GM18520 (cell line): ENCODE data around the gene PHACTR4.
"Not testable (repeated sequence)": the region's sequence is repeated elsewhere in the genome, so short reads cannot be mapped to it uniquely, and the experiment has no call there.

Source experiments
- ATAC-seq: cut with Tn5 transposase; IDR thresholded peaks from one replicate; pipeline ENCODE4 v1.9.1; 2021; ENCODE audit not compliant: unreplicated experiment

The PHACTR4 gene

DNA sequence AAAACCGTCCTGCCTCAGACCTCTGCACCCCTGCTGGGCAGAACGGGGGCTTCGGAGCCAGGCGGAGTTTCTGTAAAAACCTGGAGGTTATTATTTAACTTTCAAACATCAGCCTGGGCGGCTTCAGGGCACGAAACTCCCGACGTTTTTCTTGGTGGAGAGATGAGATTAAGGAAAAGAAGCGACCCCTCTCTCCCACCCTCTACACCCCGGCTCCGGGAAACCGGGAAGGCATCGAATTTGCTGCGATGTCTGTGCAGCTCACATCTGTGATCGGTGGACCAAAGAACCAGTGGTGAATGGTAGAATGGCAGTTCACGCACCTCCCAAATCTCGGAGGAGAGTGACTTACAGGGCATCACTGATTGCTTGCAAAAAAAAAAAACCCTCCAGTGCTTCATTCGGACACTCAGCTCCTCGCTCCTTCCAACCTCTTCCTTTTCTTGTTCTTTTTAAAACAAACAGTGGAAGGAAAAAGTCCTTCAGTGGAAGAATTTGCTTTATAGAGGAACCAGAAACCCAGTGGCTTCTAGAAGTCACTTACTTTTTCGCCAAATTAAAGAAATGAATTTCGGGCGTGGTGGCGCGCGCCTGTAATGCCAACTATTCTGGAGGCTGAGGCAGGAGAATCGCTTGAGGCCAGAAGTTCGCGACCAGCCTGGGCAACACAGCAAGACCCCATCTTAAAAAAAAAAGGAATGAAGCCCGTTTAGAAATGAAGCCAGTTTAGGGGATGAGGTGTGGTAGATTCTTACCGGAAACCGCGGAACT, 884 bp downstream of the PHACTR4 start:
- no peak for ATAC-seq

DNA sequence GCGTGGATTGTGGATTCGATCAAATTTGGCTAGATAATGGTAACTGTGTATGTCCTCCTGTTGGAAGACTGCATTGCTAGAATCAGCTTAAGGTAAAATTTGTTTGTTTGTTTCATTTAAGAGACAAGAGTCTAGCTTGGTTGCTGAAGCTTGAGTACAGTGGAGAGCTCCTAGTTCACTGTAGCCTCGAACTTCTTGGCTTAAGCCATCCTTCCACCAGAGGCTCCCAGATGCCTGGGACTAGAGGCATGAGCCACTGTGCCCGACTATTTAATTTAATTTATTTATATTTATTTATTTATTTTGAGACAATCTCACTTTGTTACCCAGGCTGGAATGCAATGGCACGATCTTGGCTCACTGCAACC, 1.5 kb downstream of the PHACTR4 start:
- ATAC-seq: no peak

DNA sequence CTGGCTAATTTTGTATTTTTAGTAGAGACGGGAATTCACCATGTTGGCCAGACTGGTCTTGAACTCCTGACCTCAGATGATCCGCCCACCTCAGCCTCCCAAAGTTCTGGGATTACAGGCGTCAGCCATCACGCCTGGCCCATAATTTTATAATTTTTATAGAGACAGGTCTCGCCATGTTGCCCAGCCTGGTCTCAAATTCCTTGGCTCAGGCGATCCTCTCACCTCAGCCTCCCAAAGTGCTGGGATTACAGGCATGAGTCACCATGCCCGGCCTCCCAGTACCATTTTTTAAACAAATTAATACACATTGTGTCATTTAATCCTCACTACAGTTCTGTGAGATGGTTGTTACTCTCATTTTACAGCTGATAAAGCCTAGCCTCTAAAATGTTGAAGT, 3.9 kb downstream of the PHACTR4 start:
- ATAC-seq: not testable (repeated sequence)

DNA sequence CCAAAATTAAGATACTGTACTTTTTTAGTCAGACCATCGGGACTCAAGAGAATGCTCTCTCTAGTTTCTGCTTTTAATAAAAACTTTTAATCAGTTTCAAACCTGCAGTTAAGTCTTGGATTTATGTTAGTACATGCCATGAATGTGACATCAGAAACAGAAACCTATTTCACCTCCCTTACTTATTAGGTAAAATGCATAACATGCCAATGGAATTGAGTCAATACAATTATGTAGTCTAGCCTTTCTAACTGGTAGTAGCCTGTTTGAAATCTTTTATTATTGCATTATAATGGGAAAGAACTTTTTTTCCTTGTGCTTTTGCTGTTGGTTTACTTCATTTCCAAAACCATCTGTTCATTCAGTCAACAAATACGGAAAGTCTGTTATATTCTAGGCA, 4.8 kb downstream of the PHACTR4 start:
- ATAC-seq: no peak

DNA sequence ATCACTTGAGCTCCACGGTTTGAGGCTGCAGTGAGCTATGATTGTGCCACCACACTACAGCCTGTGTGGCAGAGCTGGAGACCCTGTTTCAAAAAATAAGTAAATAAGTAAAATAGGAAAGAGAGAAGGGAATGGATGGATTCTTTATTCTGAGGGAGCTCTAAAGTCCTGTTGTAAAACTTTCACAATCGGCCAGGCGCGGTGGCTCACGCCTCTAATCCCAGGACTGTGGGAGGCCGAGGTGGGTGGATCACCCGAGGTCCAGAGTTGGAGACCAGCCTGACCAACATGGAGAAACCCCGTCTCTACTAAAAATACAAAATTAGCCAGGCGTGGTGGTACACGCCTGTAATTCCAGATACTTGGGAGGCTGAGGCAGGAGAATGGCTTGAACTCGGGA, 6.1 kb downstream of the PHACTR4 start:
- ATAC-seq: not testable (repeated sequence)

DNA sequence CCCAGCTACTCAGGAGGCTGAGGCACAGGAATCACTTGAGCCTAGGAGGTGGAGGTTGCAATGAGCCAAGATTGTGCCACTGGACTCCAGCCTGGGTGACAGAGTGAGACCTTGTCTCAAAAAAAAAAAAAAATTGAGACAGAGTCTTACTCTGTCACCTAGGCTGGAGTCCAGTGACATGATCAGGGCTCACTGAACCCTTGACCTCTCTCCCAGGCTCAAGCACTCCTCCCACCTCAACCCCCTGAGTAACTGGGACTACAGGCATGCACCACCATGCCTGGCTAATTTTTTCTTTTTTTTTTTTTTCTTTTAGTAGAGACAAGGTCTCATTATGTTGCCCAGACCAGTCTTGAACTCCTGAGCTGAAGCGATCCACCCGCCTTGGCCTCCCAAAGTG, 6.7 kb downstream of the PHACTR4 start:
- ATAC-seq: not testable (repeated sequence)

DNA sequence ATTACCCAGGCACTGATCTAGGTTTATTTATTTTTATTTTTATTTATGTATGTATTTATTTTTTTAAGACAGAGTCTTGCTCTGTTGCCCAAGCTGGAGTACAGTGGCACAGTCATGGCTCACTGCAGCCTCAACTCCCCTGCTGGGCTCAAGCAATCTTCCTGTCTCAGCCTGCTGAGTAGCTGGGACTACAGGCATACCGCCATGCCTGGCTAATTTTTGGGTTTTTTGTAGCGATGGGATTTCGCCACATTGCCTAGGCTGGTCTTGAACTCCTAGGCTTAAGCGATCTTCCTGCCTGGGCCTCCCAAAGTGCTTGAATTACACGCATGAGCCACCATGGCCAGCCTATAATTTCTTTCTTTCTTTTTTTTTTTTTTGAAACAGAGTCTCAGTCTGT, 9.4 kb downstream of the PHACTR4 start:
- no peak for ATAC-seq

DNA sequence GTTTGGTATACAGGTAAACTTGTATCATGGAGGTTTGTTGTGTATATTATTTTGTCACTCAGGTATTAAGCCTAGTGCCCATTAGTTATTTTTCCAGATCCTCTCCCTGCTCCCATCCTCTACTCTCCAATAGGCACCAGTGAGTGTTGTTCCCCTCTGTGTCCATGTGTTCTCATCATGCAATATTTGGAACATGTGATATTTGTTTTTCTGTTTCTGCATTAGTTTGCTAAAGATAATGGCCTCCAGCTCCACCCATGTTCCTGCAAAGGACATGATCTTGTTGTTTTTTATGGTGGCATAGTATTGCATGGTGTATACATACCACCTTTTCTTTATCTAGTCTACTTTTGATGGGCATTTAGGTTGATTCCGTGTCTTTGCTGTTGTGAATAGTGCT, 10.9 kb downstream of the PHACTR4 start:
- ATAC-seq: no peak

DNA sequence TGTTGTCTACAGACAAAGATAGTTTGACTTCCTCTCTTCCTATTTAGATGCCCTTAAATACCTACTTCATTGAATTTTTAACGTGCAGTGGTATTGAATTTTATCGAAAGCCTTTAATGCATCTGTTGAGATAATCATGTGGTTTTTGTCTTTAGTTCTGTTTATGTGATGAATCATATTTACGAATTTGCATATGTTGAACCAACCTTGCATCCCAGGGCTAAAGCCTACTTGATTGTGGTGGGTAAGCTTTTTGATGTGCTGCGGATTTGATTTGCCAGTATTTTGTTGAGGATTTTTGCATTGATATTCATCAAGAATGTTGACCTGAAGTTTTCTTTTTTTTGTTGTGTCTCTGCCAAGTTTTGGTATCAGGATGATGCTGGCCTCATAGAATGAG, 14.2 kb downstream of the PHACTR4 start:
- ATAC-seq: not testable (repeated sequence)

DNA sequence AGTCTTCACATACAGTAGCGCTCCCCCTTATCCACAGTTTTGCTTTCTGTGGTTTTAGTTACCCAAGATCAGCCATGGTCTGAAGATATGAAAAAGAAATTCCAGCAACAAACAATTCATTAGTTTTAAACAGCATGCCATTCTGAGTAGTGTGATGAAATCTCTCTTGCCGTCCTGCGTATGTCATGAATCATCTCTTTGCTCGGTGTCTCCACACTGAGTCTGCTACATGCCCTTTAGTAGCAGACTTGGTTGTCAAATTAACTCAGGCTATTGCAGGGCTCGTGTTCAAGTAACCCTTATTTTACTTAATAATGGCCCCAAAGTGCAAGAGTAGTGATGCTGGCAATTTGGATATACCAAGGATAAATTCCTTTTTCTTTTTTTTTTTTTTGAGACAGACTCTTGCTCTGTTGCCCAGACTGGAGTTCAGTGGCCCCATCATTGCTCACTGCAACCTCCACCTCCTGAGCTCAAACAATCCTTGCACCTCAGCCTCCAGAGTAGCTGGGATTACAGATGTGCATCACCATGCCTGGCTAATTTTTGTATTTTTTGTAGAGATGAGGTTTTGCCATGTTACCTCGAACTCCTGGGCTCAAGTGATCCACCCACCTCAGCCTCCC, 22.6 kb downstream of the PHACTR4 start:
- ATAC-seq: no peak

DNA sequence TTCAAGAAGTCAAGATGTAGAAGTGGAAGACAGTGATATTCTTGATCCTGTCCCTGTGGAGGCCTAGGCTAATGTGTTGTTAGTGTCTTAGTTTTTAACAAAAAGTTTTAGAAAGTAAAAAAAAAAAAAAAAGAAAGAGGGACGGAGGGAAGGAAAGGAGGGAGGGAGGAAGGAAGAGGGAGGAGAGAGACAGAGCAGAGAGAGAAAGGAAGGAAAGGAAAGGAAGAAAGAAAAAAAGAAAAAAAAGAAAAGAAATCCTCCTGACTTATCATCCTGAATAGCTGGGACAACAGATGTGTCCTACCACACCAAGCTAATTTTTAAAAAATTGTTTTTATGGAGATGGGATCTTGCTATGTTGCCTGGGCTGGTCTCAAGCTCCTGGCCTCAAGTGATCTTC, 24.6 kb downstream of the PHACTR4 start:
- no peak for ATAC-seq

DNA sequence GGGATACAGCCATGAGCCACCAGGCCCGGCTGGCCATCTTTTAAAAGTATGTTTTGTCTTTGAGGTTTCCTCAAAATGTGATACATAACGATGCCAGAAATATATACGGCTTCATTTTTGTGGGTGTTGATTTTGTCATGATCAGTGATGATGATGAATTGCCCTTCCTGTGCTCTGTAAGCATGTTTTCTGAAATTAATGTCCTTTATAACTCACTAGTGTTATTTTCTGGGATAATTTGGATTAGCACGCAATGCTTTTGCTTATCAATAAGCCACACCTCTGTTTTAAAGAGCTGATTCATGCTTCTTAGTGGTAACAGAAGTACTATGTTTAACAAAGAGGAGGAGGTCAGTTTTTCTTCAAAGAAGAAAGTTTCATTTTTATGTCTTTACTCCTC, 25.6 kb downstream of the PHACTR4 start:
- ATAC-seq: no peak

DNA sequence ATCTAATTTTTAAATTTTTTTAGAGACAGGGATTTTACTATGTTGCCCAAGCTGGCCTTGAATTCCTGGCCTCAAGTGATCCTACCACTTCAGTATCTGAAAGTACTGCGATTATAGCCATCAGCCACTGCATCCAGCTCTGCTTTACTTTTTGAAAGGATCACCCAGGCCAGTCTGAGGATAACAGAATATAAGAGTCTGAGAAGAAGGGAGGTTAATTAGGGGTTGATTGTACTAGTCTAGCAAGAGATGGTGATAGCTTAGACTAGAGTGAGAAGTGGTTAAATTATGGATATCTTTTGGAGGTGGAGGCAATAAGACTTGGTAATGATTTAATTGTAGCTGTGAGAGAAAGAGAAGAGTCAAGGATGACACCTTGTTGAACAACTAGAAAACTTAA, 32.2 kb downstream of the PHACTR4 start:
- ATAC-seq: no peak

DNA sequence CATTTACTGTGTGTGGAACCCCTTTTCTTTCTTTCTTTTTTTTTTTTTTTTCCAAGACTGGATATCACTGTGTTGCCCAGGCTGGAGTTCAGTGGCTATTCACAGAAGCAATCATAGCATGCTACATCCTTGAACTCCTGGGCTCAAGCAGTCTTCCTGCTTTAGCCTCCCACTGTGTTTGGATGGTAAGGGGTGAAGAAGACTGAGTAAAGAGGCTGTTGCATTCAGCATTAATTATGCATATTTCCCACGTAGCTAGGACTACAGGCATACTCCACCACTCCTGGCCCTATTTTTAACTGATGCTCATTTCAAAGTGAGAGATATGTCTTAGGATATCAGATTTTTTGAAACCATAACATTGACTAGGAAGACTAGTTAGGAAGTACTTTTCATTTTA, 39.5 kb downstream of the PHACTR4 start:
- no peak for ATAC-seq

DNA sequence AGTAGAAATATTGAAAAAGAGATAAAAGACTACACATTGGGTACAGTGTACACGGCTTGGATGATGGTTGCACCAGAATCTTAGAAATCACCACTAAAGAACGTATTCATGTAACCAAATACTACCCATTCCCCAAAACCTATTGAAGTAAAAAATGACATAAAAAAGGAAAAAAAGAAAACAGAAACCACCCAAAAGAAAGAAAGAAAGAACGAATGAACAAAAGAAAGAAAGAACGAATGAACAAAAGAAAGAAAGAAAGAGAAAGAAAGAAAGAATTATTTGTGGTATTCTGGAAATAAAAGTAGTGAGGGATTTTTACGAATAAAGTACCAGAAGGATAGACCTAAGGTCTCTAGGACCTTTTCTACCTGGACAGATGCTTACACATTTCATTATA, 42.1 kb downstream of the PHACTR4 start:
- no peak for ATAC-seq

DNA sequence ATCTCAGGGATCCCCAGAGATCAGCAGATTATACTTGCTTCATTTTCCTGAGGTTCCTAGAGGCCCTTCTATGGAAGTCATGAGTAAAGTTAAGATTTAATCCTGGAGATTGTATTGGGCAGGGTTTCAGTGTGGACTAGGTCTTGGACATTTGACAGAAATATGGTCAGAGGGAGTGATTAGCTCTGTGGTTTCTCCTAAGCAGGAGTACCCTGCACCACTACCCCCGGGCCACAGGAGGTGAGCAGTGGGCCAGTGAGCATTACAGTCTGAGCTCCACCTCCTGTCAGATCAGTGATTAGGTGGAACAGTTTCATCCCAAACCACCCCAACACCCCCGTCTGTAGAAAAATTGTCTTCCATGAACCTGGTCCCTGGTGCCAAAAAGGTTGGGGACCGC, 43.2 kb downstream of the PHACTR4 start:
- no peak for ATAC-seq

DNA sequence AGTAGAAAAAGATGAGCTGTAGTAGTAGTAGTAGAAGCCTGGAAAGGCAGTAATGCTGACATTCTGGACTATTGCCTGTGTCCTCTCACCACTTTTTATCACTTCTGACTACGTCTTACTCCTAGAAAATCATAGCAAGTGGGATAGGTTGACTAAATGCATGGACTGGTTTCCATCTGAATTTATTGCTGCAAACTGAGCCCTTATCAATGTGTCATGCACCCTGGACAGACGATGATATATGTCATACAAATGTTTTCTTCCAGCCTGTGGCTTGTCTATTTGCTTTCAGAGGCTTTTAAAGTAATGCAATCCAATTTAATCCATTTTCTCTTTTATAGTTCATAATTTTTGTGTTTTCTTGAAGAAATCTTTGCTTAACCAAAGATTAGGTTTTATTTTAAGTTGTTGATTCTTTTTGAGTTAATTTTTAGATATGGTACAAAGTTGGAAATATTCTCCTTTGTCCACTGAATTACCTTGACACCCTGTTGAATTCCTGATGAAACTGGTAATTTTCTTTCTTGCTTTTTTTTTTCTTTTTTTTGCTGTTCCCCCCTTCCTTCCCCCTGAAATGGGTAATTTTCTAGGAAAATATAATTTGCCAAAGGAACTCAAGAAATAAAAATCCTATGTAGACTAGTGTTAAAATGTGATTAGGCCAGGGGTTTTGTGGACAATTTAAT, 47.1 kb downstream of the PHACTR4 start:
- no peak for ATAC-seq

DNA sequence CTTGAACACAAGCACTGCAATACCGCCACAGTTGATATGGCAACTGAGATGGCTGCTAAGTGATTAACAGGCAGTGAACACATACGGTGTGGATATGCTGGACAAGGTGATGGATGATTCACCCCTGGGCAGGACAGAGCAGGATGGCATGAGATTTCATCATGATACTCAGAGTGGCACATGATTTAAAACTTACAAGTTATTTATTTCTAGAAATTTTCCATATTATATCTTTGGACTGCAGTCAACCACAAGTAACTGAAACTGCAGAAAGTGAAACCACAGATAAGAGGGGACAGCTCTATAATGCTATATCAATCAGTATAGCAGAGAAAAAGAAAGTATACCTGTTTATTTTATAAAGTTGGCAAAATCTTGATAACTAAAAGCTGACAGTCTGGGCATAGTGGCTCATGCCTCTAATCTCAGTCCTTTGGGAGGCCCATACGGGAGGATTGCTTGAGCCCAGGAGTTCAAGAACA, 47.9 kb downstream of the PHACTR4 start:
- no peak for ATAC-seq

DNA sequence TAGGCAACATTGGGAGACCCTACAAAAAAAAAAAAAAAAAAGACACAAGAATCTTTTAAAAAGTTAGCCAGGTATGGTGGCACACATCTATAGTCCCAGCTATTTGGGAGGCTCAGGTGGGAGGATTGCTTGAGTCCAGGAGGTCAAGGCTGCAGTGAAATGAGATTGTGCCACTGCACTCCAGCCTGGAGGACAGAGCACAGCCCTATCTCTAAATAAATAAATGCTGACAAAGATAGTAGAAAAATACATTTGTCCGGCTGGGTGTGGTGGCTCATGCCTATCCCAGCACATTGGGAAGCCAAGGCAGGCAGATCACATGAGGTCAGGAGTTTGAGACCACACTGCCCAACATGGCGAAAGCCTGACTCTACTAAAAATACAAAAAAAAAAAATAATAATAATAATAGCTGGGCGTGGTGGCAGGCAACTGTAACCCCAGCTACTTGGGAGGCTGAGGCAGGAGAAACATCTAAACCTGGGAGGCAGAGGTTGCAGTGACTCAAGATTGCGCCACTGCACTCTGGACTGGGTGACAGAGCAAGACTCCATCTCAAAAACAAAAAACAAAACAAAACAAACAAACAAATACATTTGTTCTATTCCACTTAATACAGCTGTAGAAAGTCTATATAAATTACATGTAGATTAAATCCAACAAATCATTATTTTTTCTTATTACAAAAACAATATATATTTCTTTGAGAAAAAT, 48.5 kb downstream of the PHACTR4 start:
- no peak for ATAC-seq

DNA sequence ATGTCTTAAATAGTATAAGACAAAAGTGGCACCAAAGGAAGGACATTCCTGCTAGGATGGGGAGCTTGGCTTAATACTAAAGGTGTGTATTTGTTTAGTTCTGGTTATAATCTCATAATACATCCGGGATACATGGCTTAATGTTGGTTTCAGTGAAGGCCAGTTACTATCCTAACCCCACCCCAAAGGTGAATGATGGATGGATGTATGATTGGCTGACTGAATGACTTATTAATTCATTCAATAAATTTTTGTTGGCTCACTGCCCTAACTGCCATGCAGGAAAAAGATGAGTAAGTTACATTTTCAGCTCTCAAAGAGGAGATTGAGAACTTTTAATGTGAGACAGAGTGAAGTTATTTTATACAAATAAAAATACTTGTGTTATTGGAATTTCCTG, 52.2 kb downstream of the PHACTR4 start:
- no peak for ATAC-seq

DNA sequence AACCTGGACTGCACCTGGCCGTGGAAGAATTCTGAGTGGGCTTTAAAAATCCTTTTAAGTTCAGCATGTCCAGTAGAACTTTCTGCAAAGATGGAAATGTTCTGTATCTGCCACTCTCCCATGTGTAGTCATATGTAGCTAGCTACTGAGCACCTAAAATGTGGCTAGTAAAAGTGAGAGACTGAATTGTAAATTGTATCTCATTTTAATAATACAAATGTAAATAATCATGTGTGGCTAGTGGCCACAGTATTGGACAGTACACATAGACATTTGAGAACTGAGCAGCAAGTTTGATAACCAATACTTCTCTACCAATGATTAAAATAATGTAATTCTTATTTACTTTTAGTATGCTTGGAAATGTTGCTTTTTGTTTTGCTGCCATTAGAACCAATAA, 57.3 kb downstream of the PHACTR4 start:
- no peak for ATAC-seq

DNA sequence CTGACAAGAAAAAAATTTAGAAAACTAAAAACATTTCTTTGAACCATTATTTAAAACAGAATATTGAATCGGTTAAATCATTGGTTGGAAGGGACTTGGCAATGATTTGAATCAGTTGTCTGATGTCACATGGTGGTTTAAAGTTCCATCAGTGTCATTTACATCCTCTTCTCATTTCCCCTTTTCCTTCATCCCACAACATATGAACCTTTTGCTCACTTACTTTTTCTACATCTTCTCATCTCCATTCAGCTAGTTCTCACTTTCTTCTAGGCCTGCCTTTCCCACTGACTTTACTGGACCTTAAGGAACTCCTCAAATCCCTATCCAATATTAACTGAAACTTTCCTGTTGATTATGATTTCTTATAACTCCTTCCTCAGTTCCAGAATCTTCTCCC, 58.5 kb downstream of the PHACTR4 start:
- ATAC-seq: no peak
